Neural cell (in vitro differentiated cells): ENCODE results near the gene ACP6.

Experiments
- EP300 ChIP-seq: fragments of 450-650 bp; conservative IDR thresholded peaks from 2 replicates; pipeline ENCODE4 v1.6.1; 2014; ENCODE audit warnings: antibody characterized with exemption, mild to moderate bottlenecking, moderate library complexity; ENCODE audit not compliant: poor library complexity, severe bottlenecking
- EZH2 ChIP-seq: fragments of 200-600, 300-800 bp; shearing (Covaris generic), sonication (generic); IDR thresholded peaks from 2 replicates; pipeline ENCODE4 v1.6.1; 2014; ENCODE audit warnings: antibody characterized with exemption, low read length, borderline replicate concordance, mild to moderate bottlenecking; ENCODE audit not compliant: insufficient read depth, poor library complexity, severe bottlenecking
- MXI1 ChIP-seq: fragments of 450-650 bp; conservative IDR thresholded peaks from 2 replicates; pipeline ENCODE4 v1.6.1; 2014; ENCODE audit warnings: antibody characterized with exemption, mild to moderate bottlenecking; ENCODE audit not compliant: poor library complexity, severe bottlenecking
- POLR2AphosphoS5 ChIP-seq: IDR thresholded peaks from 2 replicates; pipeline ENCODE4 v1.6.1; 2012
- RAD21 ChIP-seq: fragments of 450-650 bp; conservative IDR thresholded peaks from 2 replicates; pipeline ENCODE4 v1.6.1; 2014; ENCODE audit warnings: antibody characterized with exemption, mild to moderate bottlenecking, moderate library complexity
- TAF1 ChIP-seq: IDR thresholded peaks from 2 replicates; pipeline ENCODE4 v1.6.1; 2012; ENCODE audit warnings: low read depth
- TF ChIP-seq, protein P1 (sequence below): fragments of 450-650 bp; IDR thresholded peaks from 2 replicates; pipeline ENCODE4 v1.5.1; 2014; ENCODE audit warnings: antibody characterized with exemption, mild to moderate bottlenecking, moderate library complexity; ENCODE audit not compliant: poor library complexity, severe bottlenecking
- TF ChIP-seq, protein P2 (sequence below): IDR thresholded peaks from 2 replicates; pipeline ENCODE4 v1.6.1; 2012; ENCODE audit warnings: borderline replicate concordance

DNA sequence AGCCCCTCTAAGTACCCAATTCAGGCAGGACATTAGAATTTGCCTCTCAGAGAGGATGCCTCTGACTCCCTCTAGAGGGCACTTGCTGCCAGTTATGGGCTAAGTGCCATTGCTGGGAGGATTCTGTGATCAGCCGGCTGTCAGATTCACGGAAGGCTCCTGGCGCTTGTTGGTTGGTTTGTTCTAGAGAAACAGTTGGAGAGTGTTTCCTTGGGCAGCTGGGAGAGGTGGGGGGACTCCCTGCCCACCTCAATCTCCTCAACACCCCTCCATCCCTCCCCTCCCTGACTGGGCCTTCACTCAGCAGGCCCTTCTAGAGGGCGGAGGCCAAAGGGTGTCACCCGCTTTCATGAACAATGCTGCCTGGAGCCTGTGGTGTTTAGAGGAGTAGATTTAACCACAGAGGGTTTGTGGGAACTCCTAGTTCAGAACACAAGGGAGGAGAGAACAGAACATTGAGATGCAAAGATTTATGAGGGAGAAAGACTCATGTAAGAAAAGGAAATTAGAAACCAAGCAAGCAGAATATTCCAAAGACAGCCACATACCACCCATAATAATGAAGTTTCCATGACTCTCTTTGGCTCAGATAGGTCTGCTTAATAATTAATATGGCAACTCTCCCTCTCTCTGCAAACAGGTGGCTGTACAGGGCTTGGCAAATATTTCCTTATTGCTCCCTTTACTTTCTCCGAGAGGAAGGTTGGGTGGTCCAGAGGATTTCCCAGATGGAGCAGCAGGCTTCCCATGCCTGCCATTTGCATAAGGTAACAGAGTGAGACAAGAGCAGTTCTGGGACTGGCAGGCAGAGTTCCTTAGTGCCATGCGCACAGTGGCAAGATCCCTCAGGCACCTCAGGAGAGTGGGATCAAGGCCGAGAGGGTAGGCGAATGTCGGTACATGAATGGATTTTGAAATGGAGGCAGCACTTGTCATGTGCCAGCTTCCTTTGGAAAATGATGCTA lies 30.0 kb upstream of the ACP6 start:
- no peak for TF ChIP-seq EP300
- peak; percentile 51 for TF ChIP-seq RAD21
- TF ChIP-seq, protein P1, sequence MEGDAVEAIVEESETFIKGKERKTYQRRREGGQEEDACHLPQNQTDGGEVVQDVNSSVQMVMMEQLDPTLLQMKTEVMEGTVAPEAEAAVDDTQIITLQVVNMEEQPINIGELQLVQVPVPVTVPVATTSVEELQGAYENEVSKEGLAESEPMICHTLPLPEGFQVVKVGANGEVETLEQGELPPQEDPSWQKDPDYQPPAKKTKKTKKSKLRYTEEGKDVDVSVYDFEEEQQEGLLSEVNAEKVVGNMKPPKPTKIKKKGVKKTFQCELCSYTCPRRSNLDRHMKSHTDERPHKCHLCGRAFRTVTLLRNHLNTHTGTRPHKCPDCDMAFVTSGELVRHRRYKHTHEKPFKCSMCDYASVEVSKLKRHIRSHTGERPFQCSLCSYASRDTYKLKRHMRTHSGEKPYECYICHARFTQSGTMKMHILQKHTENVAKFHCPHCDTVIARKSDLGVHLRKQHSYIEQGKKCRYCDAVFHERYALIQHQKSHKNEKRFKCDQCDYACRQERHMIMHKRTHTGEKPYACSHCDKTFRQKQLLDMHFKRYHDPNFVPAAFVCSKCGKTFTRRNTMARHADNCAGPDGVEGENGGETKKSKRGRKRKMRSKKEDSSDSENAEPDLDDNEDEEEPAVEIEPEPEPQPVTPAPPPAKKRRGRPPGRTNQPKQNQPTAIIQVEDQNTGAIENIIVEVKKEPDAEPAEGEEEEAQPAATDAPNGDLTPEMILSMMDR, result peak; percentile 66
- TF ChIP-seq TAF1, result no peak
- no peak for TF ChIP-seq POLR2AphosphoS5
- TF ChIP-seq, protein P2, sequence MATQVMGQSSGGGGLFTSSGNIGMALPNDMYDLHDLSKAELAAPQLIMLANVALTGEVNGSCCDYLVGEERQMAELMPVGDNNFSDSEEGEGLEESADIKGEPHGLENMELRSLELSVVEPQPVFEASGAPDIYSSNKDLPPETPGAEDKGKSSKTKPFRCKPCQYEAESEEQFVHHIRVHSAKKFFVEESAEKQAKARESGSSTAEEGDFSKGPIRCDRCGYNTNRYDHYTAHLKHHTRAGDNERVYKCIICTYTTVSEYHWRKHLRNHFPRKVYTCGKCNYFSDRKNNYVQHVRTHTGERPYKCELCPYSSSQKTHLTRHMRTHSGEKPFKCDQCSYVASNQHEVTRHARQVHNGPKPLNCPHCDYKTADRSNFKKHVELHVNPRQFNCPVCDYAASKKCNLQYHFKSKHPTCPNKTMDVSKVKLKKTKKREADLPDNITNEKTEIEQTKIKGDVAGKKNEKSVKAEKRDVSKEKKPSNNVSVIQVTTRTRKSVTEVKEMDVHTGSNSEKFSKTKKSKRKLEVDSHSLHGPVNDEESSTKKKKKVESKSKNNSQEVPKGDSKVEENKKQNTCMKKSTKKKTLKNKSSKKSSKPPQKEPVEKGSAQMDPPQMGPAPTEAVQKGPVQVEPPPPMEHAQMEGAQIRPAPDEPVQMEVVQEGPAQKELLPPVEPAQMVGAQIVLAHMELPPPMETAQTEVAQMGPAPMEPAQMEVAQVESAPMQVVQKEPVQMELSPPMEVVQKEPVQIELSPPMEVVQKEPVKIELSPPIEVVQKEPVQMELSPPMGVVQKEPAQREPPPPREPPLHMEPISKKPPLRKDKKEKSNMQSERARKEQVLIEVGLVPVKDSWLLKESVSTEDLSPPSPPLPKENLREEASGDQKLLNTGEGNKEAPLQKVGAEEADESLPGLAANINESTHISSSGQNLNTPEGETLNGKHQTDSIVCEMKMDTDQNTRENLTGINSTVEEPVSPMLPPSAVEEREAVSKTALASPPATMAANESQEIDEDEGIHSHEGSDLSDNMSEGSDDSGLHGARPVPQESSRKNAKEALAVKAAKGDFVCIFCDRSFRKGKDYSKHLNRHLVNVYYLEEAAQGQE, result no peak
- TF ChIP-seq EZH2, result no peak
- TF ChIP-seq MXI1, result no peak
